HepG2 (cell line): Measurements from ENCODE around the gene DICER1. TPM values are rescaled to one million over a fixed set of nuclear protein-coding genes. Genes with fewer than 3 reads are reported as not detected.

Experiments
- ATAC-seq: fragments of 200-7000 bp; cut with Tn5 transposase; 3 replicates; pipeline ENCODE4 v1.9.1; 2020; ENCODE audit warnings: mild to moderate bottlenecking, moderate library complexity
- BruUV-seq: library from RNA; stranded (reverse); fragments of 400-500 nt; replicated peaks from 2 replicates; lab custom pipeline; 2021; lab: Mats Ljungman, UMichigan
- CTCF ChIA-PET: fragments of 300-600 bp; formaldehyde crosslinking; extraction: SDS; loops from one replicate; lab custom pipeline; 2021; ENCODE audit warnings: low total read pairs, inconsistent platforms, low intra/inter-chr PET ratio; lab: Yijun Ruan, JAX
- POLR2A ChIA-PET: fragments of 350-600 bp; sonication (Branson Sonifier 250); formaldehyde crosslinking; loops from one replicate; lab custom pipeline; 2020; ENCODE audit warnings: antibody characterized with exemption, inconsistent platforms; lab: Yijun Ruan, JAX
- DNase-seq: peaks from one replicate; pipeline ENCODE4 v3.0.0-alpha.2; 2015; ENCODE audit warnings: low spot score
- FAIRE-seq: peaks from 3 replicates; lab custom pipeline; 2011; peaks lifted over from hg19 to GRCh38; lab: Jason Lieb, UNC
- H2AFZ ChIP-seq: one replicate; pipeline ENCODE4 v1.6.1; 2011; ENCODE audit warnings: low read length, inconsistent platforms
- H3K27ac ChIP-seq: fragments of 300-600 bp; 3 replicates; pipeline ENCODE4 v1.8.0; 2011; ENCODE audit warnings: mixed run types, mild to moderate bottlenecking, mixed read lengths, low read length, inconsistent platforms; ENCODE audit not compliant: insufficient read depth; ENCODE audit errors: extremely low read length
- H3K27me3 ChIP-seq, 2 experiments: fragments of 200-600 bp in 1 of 2; 2 replicates in 1 of 2; 3 replicates in 1 of 2; pipeline versions ENCODE4 v1.6.0 to v1.8.0; 2011; ENCODE audit warnings: low read length in 2 of 2, mild to moderate bottlenecking in 2 of 2, moderate library complexity in 2 of 2, inconsistent platforms in 1 of 2; ENCODE audit not compliant: insufficient read depth in 2 of 2, control insufficient read depth in 1 of 2
- H3K36me3 ChIP-seq, 2 experiments: fragments of 200-600 bp in 1 of 2; replicated peaks in 1 of 2; 2 replicates in 1 of 2; 3 replicates in 1 of 2; pipeline versions ENCODE4 v1.5.1 to v1.8.0; 2011; ENCODE audit warnings: low read length in 2 of 2, inconsistent platforms in 1 of 2; ENCODE audit not compliant: insufficient read depth in 2 of 2, control insufficient read depth in 1 of 2
- H3K4me1 ChIP-seq: 2 replicates; pipeline ENCODE4 v1.5.1; 2012; ENCODE audit warnings: low read length, inconsistent platforms; ENCODE audit not compliant: insufficient read depth
- H3K4me2 ChIP-seq: 2 replicates; pipeline ENCODE4 v1.6.0; 2011; ENCODE audit warnings: low read depth, low read length, inconsistent platforms
- H3K4me3 ChIP-seq, 3 experiments: fragments of 200-600 bp in 1 of 3; sonication (generic), shearing (Covaris generic) in 1 of 3; replicated peaks in 1 of 3; 2 replicates each; pipeline ENCODE4 v1.5.1; 2011 to 2016; ENCODE audit warnings: low read length in 3 of 3, inconsistent platforms in 2 of 3, low read depth in 2 of 3, mild to moderate bottlenecking in 2 of 3, control low read depth in 1 of 3, mixed read lengths in 1 of 3; ENCODE audit not compliant: insufficient read depth in 1 of 3
- H3K79me2 ChIP-seq: one replicate; pipeline ENCODE4 v1.6.1; 2011; ENCODE audit warnings: low read length, inconsistent platforms; ENCODE audit not compliant: insufficient read depth
- H3K9ac ChIP-seq: 2 replicates; pipeline ENCODE4 v1.6.0; 2011; ENCODE audit warnings: mild to moderate bottlenecking, low read depth, low read length, inconsistent platforms; ENCODE audit not compliant: insufficient read depth
- H3K9me3 ChIP-seq: 2 replicates; pipeline ENCODE4 v1.5.1; 2012; ENCODE audit warnings: mild to moderate bottlenecking, low read length
- H4K20me1 ChIP-seq: 2 replicates; pipeline ENCODE4 v1.6.0; 2011; ENCODE audit warnings: inconsistent platforms, mild to moderate bottlenecking, low read length, moderate library complexity; ENCODE audit not compliant: insufficient read depth
- HOXD1 ChIP-seq: sonication (generic); formaldehyde crosslinking; IDR thresholded peaks from 2 replicates; pipeline ENCODE4 v1.5.0; 2020; ENCODE audit warnings: missing genetic modification reagents
- MAFK ChIP-seq, 2 experiments: IDR thresholded peaks in 1 of 2; conservative IDR thresholded peaks in 1 of 2; 2 replicates each; pipeline ENCODE4 v1.6.1; 2011; ENCODE audit warnings: improper control_type of control experiment in 2 of 2, low read length in 2 of 2
- RBM39 ChIP-seq: fragments of 200-400 bp; formaldehyde crosslinking; IDR thresholded peaks from one replicate; pipeline ENCODE4 v1.6.1; 2018; ENCODE audit warnings: antibody characterized with exemption, mild to moderate bottlenecking, low read depth, low read length; ENCODE audit not compliant: poor library complexity, severe bottlenecking
- ZNF546 ChIP-seq: sonication (generic); formaldehyde crosslinking; conservative IDR thresholded peaks from 2 replicates; pipeline ENCODE4 v1.8.1; 2023; ENCODE audit warnings: mild to moderate bottlenecking, missing genetic modification reagents
- WGBS: methylation state at CpG from one replicate; pipeline ENCODE4 v1.1.6; 2017; ENCODE audit warnings: low lambda C conversion rate; 5-methylcytosine and 5-hydroxymethylcytosine counted together
- in situ Hi-C: cut with HindIII; loops from 2 replicates; pipeline ENCODE4 v1.10.0; 2017; ENCODE audit warnings: low pct_unique_long_range_greater_than_20kb; ENCODE audit not compliant: extremely low pct_ligation_motif_present
- intact Hi-C: fragments of 100-400 bp; cut with micrococcal nuclease; formaldehyde crosslinking; loops from one replicate; pipeline ENCODE4 v1.10.0; 2022; ENCODE audit not compliant: unreplicated experiment
- polyA plus RNA-seq, 8 experiments: library from polyadenylated mRNA; depleted of rRNA in 3 of 8; stranded (reverse) in 7 of 8; unstranded in 1 of 8; fragments of >200 nt; fragmentation: Illumina TruSeq in 4 of 8; extraction: Trizol in 4 of 8; gene quantifications; 2 replicates each; pipeline versions ENCODE4 v1.2.1 to v1.2.3, GENCODE V29; 2011 to 2016; ENCODE audit warnings: low read depth in 4 of 8, missing spikeins in 1 of 8, mixed read lengths in 1 of 8; ENCODE audit not compliant: insufficient read depth in 1 of 8
- total RNA-seq, 5 experiments: library from RNA; depleted of rRNA; stranded (reverse); fragments of >200 nt; fragmentation: Illumina TruSeq; extraction: Trizol; gene quantifications; 2 replicates each; pipeline ENCODE4 v1.2.3, GENCODE V29; 2016; ENCODE audit warnings: low read depth in 1 of 5
- TF ChIP-seq, protein P1 (sequence below): sonication (generic); formaldehyde crosslinking; IDR thresholded peaks from 2 replicates; pipeline ENCODE4 v1.8.1; 2022; ENCODE audit warnings: mild to moderate bottlenecking, missing genetic modification reagents
- TF ChIP-seq, protein P2 (sequence below): sonication (generic); formaldehyde crosslinking; IDR thresholded peaks from 2 replicates; pipeline ENCODE4 v1.8.1; 2023; ENCODE audit warnings: missing genetic modification reagents, inconsistent platforms, borderline replicate concordance
- TF ChIP-seq, protein P3 (sequence below): sonication (generic); formaldehyde crosslinking; IDR thresholded peaks from 2 replicates; pipeline ENCODE4 v1.9.0; 2021; ENCODE audit warnings: missing genetic modification reagents, mild to moderate bottlenecking, borderline replicate concordance

DICER1 gene
- total and polyA plus RNA-seq, 2 of the 13 experiments (the other 11 are each of a cell fraction or from before 2014, with no cell fraction given): 31.8 to 61.9 TPM

- intact Hi-C loops (no loop called here), in situ Hi-C loops (no loop called here)
- ChIA-PET CTCF (no interaction called here), POLR2A (no interaction called here)
- FAIRE-seq (no peak), ATAC-seq (no peak), DNase-seq (no peak)
- H3K27ac ChIP-seq: no peak overlapping the region
- WGBS: 98% methylated on average over 5 of the region's 5 CpGs
- TF ChIP-seq, protein P1, sequence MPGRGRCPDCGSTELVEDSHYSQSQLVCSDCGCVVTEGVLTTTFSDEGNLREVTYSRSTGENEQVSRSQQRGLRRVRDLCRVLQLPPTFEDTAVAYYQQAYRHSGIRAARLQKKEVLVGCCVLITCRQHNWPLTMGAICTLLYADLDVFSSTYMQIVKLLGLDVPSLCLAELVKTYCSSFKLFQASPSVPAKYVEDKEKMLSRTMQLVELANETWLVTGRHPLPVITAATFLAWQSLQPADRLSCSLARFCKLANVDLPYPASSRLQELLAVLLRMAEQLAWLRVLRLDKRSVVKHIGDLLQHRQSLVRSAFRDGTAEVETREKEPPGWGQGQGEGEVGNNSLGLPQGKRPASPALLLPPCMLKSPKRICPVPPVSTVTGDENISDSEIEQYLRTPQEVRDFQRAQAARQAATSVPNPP (CRISPR knock-in tag): no peak
- TF ChIP-seq, protein P2, sequence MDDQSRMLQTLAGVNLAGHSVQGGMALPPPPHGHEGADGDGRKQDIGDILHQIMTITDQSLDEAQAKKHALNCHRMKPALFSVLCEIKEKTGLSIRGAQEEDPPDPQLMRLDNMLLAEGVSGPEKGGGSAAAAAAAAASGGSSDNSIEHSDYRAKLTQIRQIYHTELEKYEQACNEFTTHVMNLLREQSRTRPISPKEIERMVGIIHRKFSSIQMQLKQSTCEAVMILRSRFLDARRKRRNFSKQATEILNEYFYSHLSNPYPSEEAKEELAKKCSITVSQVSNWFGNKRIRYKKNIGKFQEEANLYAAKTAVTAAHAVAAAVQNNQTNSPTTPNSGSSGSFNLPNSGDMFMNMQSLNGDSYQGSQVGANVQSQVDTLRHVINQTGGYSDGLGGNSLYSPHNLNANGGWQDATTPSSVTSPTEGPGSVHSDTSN: no peak
- TF ChIP-seq HOXD1 (CRISPR knock-in tag) (no peak), RBM39 (no peak)
- no peak overlapping the region for H2AFZ ChIP-seq
- no peaks in the 10 kb centered on the region; the same call in 1 of the 2 replicates for H4K20me1 ChIP-seq
- no peak overlapping the region for H3K4me2 ChIP-seq
- H3K9me3 ChIP-seq: no peaks in the 10 kb centered on the region
- H3K9ac ChIP-seq: no peak overlapping the region
- H3K27me3 ChIP-seq: no peaks in the 10 kb centered on the region
- H3K79me2 ChIP-seq: peaks cover 33% of the 10 kb centered on the region
- H3K4me1 ChIP-seq: peaks cover 15% of the 10 kb centered on the region
- peaks cover 2 to 28% of the 10 kb centered on the region in 2 experiments; a peak in 4 of 5 replicates for H3K36me3 ChIP-seq
- BruUV-seq: no TSS peak
- no peak overlapping the region for H3K4me3 ChIP-seq
These were observed 24.6 kb downstream of the DICER1 start for GRCh38 chr14:95132760-95133159.

- POLR2A ChIA-PET: no interaction called here
- Histone ChIP-seq H3K4me1 (peaks cover 15% of the 10 kb centered on the region), H2AFZ (no peak overlapping the region)
- CTCF ChIA-PET: no interaction called here
- TF ChIP-seq ZNF546 (CRISPR knock-in tag): no peak
- TF ChIP-seq, protein P3, sequence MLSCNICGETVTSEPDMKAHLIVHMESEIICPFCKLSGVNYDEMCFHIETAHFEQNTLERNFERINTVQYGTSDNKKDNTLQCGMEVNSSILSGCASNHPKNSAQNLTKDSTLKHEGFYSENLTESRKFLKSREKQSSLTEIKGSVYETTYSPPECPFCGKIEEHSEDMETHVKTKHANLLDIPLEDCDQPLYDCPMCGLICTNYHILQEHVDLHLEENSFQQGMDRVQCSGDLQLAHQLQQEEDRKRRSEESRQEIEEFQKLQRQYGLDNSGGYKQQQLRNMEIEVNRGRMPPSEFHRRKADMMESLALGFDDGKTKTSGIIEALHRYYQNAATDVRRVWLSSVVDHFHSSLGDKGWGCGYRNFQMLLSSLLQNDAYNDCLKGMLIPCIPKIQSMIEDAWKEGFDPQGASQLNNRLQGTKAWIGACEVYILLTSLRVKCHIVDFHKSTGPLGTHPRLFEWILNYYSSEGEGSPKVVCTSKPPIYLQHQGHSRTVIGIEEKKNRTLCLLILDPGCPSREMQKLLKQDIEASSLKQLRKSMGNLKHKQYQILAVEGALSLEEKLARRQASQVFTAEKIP (CRISPR knock-in tag): no peak
- peak in 1 of 2 experiments; percentile 47; a peak in 1 of 4 replicates for TF ChIP-seq MAFK (conservative IDR thresholded peaks at IDR 0.05 in 1 of 2, IDR thresholded peaks at IDR 0.05 in 1 of 2; ENCODE audit: low read length in 2 of 2)
- TF ChIP-seq, all 625 proteins: peak for 1
- ATAC-seq: no peak
- no peak for DNase-seq
- H3K4me3 ChIP-seq: no peak overlapping the region
- no peak for FAIRE-seq
- no peak overlapping the region for H3K4me2 ChIP-seq
- H3K79me2 ChIP-seq: peaks cover 11% of the 10 kb centered on the region
- H3K9ac ChIP-seq: no peak overlapping the region
- no peak overlapping the region for H3K27ac ChIP-seq
- H3K27me3 ChIP-seq: no peaks in the 10 kb centered on the region; a peak in 1 of 5 replicates
- no peaks in the 10 kb centered on the region for H3K9me3 ChIP-seq
- WGBS: 94% methylated on average over 3 of the region's 3 CpGs
- peaks cover 6 to 40% of the 10 kb centered on the region in 2 experiments for H3K36me3 ChIP-seq
- BruUV-seq: no TSS peak
- H4K20me1 ChIP-seq: no peaks in the 10 kb centered on the region
- intact Hi-C loops: no loop called here
- in situ Hi-C loops: no loop called here
These were observed 26.8 kb downstream of the DICER1 start for GRCh38 chr14:95130549-95130948.
